SW 1271 (cell line): ENCODE measurements around the gene PRSS33.

Source experiments
- DNase-seq, 2 experiments: peaks; one replicate each; lab custom pipeline; 2025; lab: John Stamatoyannopoulos, UW

Gene PRSS33

DNA sequence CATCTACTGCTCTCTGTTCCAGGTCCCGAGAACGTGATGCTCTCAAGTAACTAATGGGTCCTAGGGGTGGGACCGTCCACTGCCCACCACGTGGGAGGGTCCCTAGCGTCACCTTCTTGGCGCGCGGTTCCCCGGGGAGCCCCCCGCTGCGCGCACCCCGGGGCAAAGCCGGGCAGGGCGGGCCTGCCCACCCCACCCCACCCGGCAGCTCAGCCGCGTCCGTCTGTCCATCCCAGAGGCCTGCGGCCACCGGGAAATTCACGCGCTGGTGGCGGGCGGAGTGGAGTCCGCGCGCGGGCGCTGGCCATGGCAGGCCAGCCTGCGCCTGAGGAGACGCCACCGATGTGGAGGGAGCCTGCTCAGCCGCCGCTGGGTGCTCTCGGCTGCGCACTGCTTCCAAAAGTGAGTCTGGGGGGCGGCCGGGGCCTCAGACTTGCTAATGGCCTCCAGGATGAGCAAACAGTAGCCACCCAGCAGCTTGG is 11.4 kb upstream of the PRSS33 start:
- DNase-seq: no peak

GRCh38 chr16:2795395-2796143 is 8.2 kb upstream of the PRSS33 start:
- no peak for DNase-seq

- no peak for DNase-seq
Measured at GRCh38 chr16:2792940-2793339, 5.6 kb upstream of the PRSS33 start.

DNA sequence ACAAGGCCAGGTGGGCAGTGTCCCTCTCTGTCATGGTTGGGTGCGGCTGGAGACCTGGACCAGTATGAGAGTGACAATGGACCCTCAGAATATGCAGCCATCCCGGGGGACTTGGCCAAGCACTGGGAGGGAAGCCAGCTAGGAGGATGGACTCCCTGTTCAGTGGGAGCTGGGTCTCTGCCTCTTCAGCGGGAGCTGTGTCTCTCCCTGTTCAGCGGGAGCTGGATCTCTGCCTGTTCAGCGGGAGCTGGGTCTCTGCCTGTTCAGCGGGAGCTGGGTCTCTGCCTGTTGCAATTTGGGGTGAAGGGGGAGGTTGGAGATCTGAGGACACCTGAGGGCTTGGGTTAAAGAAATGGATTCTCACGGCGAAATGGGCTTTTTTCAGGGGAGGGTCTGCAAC is 3.8 kb upstream of the PRSS33 start:
- DNase-seq: no peak

- DNase-seq: no peak
Measured at GRCh38 chr16:2790631-2791030, 3.3 kb upstream of the PRSS33 start.

DNA sequence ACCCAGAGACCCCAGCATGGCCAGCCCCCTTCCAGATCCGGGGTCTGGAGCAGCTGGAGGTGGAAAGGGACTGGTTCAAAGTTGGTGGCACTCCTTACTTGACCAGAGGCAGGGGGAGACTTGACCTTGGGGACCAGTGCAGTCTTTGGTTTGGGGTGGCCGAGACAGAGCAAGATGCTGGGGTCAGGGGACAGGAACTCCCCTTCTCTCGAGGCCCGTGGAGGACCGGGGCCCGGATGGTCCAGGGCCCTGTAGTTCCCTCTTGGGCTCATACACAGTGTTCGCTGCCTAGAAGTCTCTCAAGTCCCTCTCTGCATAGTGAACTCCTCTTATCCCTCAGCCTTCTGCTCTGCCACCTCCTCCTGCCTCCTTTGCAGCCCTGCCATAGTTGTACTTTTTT is 601 bp upstream of the PRSS33 start:
- DNase-seq: no peak

- DNase-seq: no peak
Measured at GRCh38 chr16:2786826-2787151, 571 bp downstream of the PRSS33 start.

GRCh38 chr16:2786061-2786825 is 1.1 kb downstream of the PRSS33 start:
- DNase-seq: no peak

DNA sequence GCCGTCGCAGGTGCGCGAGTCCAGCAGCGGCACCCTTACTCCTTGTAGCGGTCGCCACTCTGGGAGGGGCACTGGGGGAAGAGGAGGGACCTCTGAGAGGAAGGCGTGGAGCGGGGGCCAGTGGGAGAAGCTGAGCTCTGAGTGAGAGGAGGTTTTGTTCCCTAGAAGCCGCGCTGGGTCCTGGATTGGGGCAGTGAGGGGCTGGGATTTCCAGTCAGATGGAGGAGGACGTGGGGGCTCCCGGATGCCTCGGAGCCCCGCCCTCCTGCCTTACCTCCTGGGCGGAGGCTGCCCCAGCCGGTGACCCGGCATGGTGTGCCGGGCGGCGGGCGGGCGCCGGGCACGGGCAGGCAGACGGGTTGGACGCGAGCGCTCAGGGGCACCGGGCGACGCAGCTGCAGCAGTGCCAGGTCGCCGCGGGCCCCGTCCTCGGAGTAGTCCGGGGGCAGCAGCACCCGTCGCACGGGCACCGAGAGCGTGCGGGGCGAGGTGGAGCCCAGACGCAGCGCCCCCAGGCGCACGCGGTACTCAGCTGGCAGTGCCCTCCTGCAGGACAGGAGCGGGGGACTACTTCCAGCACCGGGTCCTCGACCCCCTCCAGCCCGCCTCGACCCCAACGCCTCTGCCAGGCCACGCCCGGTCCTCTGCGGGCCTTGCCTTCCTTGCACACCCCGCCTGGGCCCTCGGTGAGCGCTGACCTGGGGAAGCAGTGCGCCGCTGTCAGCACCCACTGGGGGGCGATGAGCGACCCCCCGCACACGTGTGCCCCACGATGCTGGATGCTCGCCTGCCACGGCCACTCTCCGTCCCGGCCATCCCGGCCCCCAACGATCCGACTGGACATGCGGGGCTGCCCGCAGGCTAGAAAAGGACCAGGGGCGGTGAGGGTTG is 2.0 kb downstream of the PRSS33 start:
- no peak for DNase-seq

GRCh38 chr16:2784358-2785100 is 2.8 kb downstream of the PRSS33 start:
- DNase-seq: no peak

DNA sequence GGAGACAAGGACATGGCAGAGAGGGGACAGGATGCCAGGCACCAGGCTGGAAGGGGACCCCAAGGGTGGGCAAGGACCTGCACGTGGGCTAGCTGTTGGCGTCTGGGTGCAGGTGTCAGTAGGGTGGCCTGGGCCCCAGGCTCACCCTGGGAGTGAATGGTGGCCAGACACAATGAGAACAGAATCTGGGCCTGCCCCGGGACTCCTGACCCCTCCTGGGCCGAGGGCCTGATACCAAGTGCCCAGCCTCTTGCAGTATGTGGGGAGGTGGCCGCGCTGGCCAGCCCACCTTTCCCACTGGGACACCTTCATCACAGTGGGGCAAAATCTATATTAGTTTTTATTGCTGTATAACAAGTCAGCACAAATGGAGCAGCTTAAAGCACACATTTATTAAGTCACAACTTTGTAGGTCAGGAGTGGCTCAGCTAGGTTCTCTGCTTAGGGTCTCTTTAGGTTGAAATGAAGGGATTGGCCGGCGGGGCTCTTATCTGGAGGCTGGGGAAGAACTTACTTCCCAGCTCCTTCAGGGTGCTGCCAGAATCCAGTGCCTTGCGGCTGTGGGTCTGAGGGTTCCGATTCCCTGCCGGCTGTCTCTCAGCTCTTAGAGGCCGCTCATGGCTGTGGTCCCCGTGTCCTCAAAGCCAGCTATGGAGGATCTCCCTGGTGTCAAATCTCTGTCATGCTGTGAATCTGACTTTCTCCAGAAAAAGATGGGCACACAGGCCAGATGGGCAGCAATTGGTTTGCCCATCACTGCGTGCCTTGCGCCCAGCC is 3.6 kb downstream of the PRSS33 start:
- DNase-seq: no peak

DNA sequence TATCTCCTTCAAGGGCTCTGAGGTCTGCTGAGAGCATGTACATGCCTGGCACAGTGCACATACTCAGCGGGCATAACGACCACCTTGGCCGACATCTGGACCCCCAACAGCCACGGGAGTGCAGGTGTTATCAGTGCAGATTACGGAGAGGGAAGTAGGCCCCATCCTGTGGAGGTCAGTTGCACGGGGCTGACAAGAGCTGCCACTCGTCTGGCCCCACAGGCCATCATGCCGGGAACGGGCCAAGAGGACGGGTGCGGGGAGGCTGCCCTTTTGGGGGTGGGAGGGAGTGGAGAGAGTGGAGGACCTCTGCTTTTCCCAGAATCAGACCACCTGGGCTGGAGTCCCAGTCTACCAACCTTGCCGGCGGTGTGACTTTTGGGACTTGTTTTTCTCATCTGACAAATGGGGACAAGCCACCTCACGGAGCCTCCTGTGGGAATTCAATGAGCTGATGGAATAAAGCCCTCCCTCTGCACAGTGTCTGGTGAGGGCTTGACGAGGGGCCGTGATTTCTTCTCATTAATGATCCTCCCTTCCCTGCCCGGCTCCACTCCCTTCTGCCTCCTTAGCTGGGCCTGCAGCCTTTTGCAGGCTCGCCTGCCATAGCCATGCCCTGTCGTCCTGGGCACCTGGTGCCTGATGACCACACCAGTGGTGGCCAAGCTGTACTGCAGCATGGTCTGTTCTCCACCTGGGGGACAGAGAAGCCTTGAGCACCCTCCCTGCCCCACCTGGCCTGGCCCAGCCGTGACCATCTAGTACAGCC is 4.6 kb downstream of the PRSS33 start:
- DNase-seq: no peak

DNA sequence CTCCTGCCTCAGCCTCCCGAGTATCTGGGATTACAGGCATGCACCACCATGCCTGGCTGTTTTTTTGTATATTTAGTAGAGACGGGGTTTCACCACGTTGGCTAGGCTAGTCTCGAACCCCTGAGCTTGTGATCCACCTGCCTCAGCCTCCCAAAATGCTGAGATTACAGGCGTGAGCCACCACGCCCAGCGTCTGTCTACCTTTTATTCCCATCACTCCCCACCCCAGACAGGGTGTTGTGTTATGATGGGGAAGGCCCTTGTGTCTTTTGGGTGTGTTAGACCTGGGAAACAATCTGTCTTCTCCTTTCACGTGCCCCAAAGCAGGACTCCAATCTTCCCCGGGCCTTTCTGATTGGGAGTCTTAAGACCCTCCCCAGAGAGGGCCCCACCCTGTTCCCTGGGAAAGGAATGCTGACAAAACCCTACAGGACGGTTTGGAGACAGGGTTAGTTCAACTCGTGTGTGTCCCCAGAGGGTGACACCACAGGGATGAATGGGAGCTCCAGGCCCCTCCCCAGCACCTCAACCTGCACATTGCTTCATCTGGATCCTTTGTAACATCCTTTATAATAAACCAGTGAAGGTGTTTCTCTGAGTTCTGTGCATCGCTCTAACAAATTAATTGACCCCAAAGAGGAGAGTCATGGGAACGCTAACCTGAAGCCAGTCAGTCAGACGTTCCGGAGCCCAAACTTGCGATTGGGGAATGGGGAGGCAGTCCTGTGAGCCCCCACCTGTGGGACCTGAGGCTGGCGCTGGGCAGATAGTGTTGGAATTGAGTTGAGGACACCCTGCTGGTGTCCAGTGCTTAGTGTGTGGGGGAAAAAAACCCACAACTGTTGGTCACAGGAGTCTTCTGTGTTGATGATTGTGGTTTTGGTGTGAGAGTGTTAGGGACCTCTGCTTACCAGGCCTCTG is 7.1 kb downstream of the PRSS33 start:
- DNase-seq: no peak

DNA sequence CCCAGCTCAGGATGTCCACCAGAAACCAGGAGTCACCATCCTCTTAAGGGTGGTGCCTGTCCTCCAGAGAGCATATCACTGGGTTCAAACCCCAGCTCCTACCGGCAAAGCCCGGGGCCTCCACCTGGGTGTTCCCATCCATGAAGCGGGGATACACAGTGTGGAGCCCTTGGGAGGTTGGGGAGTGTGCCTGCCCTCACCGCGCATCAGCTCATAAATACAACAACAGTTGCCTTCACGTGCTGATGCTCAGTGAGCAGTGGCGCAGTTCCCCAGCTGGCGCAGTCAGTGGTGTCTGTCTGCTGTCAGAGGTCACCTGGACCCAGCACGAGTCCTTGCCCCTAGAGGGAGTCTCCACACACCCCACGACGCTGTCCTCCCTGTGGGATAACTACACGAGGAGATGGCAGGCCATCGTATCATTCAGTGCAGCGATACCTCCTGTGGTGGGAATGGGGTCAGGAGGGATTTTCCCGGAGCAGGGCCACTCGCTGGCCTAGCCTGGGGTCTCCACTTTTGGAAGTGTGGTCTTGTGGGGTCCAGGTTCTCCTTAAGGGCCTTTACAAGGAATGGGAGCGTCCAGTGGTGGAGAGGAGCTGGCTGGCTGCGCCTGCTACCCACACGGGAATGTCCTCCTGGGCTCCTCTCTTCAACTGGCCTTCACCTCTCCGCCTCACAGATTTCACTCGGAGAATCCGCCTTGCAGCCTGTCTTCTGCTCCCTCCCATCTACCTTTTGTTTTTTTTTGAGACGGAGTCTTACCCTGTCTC is 8.0 kb downstream of the PRSS33 start:
- DNase-seq: no peak

- no peak for DNase-seq
Measured at GRCh38 chr16:2778630-2778958, 8.8 kb downstream of the PRSS33 start.

DNA sequence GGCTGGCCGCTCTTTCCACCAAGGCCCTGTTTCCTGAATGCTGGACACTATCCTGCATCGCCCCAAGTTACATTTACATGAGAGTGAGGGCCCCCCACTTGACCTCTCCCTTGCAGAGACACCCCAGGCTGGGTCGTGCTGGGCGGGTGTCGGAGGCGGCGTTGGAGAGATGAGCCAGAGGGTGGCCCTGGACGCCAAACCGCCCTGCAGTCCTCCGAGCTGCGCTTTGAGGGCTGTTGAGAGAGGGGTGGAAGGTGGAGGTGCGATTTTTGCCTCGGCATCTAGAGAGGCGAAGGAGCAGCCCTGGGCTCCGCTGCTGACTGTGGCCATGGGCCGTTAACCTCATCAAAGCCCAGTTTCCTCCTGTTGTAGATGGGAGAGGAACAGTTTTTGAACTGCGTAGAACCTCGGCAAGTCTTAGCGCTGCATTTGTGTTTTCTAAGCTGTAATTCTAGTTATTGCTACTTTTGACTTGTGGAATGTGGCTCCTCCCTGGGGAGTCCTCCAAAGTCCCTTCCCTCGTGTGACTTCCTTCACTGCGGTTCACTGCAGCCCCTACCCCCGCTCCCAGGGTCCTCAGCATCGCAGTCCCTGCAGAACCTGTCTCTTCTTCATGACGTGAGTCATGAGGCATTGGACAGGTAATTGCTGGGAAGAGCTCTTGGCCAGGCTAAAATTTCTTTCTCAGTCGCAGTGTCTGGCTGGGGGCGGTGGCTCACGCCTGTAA is 9.3 kb downstream of the PRSS33 start:
- no peak for DNase-seq

DNA sequence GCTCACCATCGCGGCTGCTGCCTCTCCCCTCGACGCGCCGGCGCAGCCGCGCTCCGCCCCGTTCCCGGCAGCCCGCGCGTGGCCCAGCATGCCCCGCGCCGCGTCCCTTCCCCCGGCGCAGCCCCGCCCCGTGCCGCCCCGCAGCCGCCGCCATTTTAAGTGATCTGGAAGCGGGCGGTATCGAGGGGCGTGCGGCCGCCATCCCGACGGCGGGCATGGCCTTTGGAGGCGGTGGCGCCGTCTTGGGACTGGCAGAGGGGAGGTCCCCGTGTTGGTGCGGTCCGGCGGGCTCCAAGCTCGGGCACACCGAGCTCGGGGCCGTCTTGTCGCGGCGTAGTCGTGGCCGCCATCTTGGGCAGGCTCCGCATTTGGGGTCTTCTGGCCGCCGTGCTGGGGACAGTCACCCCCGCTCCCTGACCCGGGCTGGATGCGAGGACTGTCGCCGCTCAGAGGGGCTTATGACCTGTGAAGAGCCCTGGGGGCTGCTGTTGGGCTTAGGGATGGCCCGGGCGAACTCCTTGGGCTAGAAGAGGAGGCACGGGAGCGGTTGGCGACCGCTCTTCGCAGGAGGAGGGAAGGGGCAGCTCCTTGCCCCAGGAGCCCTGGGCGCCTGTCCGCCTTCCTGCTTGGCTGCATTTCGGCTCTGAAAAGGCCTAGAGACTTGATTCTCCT is 10.0 kb downstream of the PRSS33 start, which contains the start of gene ELOB:
Gene ELOB, minus strand, starts transcription at position 50 of the 672 bp plus-strand sequence. Its CDS starts 41 bp downstream, at position 9.
- DNase-seq: peak in 1 of 2 experiments; percentile 44
